GM12892 (cell line): Measurements from ENCODE around the gene SEC31A.

ENCODE experiments used
- DNase-seq: peaks from one replicate; pipeline ENCODE4 v3.0.0; 2011; ENCODE audit not compliant: insufficient read length
- FAIRE-seq: peaks from 2 replicates; lab custom pipeline; 2011; peaks lifted over from hg19 to GRCh38; lab: Jason Lieb, UNC
- POLR2A ChIP-seq: IDR thresholded peaks from 2 replicates; pipeline ENCODE4 v1.6.1; 2011; ENCODE audit warnings: low read depth, low read length, control low read depth
- POLR2AphosphoS5 ChIP-seq: IDR thresholded peaks from 2 replicates; pipeline ENCODE4 v1.6.1; 2011; ENCODE audit warnings: low read depth, low read length, control low read depth
- TAF1 ChIP-seq: IDR thresholded peaks from 2 replicates; pipeline ENCODE4 v1.6.1; 2011; ENCODE audit warnings: low read depth, mild to moderate bottlenecking, control low read depth, low read length, borderline replicate concordance

Gene SEC31A

DNA sequence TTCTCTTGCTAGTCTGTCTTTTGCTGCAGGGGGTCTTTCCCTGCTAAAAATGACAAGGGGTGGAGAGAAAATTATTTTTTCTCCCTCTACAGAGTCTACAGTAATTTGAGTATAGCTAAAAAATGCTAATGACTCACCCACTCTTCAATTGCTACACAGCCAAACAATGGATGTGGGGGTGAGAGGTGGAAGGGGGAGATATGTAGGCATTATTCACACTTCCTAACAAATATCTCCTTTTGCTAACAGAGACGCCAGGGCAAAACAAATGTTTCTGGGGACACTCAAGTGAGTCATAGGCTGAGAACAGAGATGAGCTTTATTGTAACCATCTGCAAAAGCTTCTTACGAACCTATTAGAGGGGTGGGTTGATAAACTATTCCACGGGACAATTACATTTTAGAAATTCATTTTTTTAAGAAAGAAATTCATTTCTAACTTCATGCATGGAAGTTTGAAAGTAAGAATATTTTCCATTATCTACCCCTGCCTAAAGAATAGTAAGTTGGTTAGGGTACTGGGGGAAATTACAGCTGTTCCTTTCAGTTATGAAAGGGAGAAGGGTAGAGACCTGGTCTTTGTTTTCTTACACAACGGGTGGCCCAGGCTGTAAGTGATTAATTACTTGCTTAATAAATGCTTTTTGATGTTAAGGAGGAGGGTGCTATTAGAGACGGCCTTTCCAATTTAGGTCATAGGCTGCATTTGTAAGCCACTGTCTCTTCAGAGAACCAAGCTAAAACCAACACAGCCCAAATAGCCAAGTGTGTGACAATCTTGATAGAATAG lies 105.1 kb downstream of the SEC31A start:
- TF ChIP-seq POLR2A (no peak), POLR2AphosphoS5 (no peak), TAF1 (no peak)
- FAIRE-seq (no peak), DNase-seq (no peak)

DNA sequence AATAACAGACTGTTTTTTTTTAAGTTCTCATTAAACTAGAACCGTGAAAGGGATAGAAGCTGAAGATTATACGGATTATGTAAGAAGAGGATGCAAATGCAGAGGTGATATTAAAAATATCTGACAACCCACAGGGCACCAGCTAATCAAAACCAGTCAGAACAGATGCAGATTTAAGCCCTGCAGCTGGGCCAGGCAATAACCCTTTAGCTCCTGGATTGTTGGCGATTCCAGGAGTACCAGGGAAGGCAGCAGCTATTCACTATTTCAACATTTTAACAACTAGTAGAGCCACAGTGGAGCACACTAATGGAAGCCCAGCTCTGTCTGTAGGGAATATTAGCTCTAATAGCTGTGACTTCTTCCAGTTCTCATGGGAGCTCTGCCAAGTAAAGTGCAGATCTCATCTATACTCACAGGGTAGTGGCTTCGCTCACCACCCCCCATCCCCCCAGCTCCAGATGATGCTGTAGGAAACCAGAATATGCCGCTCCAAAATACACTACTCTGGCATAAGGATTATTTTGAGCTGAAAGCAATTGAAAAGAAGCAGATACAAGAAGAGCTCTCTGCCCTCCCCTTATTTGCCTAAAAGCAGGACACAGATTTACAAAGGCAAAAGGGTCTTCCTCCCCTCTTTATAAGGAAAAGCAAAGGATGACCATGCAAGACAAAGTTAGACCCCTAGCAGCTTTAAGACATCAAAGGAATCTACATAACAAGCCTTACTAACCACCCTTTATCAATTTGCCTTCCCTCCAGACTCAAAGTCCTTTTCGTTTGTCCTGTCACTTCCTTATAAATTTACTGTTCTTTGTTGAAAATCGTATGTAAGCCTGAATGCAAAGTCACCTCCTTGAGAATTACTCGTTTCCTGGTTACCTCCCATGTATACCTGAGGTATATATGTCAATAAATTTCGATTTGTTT lies 106.0 kb downstream of the SEC31A start:
- TF ChIP-seq POLR2AphosphoS5 (no peak), POLR2A (no peak), TAF1 (no peak)

DNA sequence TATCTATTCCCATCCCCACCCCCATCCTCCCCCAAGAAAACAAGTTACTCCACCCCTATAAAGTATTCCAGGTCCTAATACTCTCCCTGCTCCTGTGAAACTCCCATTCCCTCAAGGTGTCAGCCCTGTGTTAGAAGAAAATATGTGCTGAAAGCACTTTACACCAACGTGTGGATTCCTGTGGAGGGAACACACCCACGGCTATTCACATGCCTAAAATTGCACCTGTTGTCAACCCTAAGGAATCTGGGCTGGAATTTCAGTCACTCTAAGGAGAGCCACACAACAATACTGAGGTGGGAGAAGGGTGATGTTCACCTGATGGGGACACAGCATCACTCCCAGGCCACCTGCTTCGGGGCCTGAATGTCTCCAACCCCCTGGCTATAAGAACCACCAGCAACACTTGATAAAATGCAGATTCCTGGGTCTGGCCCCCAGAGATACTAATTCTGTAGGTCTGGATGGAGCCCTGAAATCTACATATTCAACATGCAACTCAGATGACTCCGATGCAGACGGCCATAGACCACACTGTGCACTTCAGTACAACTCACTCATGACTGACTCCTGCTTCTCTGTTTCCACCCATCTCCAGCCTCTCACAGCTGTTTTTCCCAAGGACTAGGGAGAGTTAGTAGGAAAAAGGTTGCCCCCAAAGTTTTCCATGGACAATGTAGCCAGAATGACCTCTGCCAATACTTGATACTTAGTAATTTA lies 108.2 kb downstream of the SEC31A start:
- no peak for TF ChIP-seq TAF1
- TF ChIP-seq POLR2AphosphoS5 = no peak
- TF ChIP-seq POLR2A = no peak
- FAIRE-seq (no peak), DNase-seq (no peak)

More for the DNA sequence above, 106.0 kb downstream of the SEC31A start:
- no peak for FAIRE-seq
- no peak for DNase-seq

DNA sequence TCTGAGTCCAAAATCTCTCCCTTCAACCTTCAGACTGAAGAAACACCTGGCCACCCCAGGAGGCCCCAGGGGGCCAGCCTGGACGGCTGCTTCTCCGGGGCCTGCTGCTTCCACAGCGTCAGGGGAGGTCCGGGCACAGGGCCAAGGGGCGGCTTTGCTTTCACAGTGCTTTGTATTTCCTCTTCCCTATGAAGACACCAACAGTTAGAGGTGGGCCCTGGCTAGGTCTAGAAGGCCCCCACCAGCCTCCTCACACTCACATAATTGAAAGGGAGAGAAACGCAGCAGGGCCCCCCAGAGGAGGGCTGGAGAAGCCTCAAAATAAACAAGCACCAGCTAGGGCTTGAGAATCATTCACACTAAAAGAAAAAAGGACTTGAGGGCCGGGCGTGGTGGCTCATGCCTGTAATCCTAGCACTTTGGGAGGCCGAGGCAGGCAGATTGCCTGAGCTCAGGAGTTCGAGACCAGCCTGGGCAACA lies 110.2 kb downstream of the SEC31A start:
- no peak for TF ChIP-seq POLR2A
- TF ChIP-seq TAF1 = no peak
- FAIRE-seq (no peak), DNase-seq (no peak)

DNA sequence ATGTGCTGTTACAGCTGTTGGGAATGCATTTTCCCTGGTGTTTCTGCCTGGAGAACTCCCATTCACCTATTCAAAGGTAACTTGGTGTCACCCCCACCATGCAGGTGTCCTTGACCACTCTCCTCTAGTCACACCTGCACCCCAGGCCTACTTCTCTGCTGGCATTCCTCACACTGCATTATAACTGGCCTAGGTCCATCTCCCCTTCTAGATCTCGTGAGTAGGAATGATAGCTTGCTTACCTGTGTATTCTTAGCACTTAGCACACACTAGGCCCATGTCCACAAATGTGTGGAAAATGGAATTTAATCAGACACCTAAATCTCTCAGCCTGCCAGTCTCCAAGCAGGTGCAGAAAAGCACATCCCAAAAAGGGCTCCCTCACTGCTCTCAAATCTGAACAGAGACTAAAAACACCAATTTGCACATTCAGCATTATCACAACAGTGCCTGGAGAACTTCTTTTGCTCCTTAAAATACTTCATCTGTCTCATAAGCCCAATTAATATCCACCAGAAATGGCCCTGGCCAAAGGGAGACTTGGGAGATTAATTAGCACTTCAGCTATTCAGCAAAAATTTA lies 110.7 kb downstream of the SEC31A start:
- no peak for FAIRE-seq
- no peak for DNase-seq
- TF ChIP-seq TAF1 (no peak), POLR2AphosphoS5 (no peak), POLR2A (no peak)

DNA sequence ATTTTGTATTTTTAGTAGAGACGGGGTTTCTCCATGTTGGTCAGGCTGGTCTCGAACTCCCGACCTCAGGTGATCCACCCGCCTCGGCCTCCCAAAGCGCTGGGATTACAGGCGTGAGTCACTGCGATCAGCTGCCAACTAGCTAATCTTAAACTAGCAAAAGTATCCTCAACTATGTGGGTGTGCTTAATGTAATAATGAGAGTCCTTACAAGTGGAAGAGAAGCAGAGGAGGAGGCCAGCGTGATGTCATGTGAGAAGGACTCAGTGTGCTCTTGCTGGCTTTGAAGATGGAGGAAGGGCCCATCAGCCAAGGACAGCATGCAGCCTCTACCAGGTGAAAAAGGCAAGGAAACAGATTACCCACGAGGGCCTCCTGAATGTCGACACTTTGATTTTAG lies 111.9 kb downstream of the SEC31A start:
- no peak for FAIRE-seq
- no peak for DNase-seq
- no peak for TF ChIP-seq POLR2A
- no peak for TF ChIP-seq TAF1
- TF ChIP-seq POLR2AphosphoS5 = no peak

DNA sequence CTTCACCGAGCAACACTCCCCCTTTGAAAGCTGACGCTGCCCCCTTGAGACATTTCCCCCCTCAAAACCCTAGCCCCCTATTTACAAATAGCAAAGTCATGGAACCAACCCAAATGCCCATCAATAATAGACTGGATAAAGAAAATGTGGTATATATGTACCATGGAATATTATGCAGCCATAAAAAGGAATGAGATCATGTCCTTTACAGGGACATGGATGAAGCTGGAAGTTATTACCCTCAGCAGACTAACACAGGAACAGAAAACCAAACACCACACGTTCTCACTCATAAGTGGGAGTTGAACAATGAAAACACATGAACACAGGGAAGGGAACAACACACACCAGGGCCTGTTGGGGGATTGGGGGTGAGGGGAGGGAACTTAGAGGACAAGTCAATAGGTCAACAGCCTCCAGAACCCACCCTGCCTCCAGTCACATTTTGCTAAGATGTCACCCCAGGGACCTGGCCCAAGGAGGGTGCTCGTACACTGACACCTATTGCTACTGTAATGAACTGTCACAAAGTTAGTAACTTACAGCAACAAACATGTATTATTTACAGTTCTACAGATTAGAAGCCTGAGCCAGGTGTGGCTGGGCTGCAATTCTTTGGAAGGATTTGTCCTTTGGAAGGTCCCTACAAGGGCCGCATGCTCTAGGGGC lies 113.0 kb downstream of the SEC31A start:
- TF ChIP-seq POLR2AphosphoS5 (no peak), POLR2A (no peak), TAF1 (no peak)
- no peak for FAIRE-seq

DNA sequence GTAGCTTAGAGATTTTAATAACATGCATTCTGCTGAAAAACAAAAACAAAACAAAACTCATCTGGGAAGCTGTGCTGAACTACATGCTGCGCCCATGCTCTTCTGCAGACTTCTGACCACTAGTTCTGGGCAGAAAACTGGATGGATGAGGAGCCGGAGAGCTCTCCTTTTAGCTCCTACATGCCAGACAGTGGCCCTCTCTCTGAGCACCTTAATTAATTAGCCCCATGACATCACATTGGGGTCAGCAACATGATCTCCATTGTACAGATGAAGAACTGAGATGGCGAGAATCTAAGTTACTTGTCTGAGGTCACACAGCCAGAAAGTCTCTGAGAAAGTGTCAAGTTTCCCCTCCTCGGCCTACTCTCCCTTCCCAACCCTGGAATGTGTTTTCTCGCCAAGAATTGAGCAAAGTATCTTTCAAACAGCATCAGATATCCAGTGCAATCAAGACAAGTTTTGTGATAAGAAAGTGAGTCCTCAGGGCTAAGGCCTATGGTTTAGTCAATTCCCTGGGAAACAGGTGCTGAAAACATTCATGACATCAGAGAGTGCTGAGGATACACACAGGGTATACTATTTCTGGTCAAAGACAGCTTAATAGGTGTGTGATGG lies 113.9 kb downstream of the SEC31A start:
- no peak for TF ChIP-seq TAF1
- no peak for TF ChIP-seq POLR2A
- no peak for TF ChIP-seq POLR2AphosphoS5
- DNase-seq = no peak
- no peak for FAIRE-seq

More for the DNA sequence above, 113.0 kb downstream of the SEC31A start:
- no peak for DNase-seq

DNA sequence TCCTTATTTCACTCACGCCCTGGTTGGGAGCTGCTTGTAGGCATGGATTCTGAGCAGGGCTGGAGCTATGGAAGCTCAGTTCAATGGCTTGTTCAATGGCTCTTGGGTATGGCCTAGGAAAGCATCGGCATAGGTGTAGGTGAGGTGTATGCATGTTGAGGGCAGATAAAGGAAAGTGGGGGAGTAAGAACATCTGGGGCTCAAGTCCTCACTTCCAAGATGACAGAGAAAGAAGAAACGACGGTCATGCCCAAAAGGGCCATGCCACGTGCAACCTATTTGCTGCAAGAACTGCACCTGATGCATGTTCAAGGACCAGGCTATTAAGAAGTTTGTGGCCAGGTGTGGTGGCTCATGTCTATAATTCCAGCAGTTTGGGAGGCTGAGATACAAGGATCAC lies 115.7 kb downstream of the SEC31A start:
- no peak for FAIRE-seq
- TF ChIP-seq POLR2A (no peak), TAF1 (no peak), POLR2AphosphoS5 (no peak)
- no peak for DNase-seq

DNA sequence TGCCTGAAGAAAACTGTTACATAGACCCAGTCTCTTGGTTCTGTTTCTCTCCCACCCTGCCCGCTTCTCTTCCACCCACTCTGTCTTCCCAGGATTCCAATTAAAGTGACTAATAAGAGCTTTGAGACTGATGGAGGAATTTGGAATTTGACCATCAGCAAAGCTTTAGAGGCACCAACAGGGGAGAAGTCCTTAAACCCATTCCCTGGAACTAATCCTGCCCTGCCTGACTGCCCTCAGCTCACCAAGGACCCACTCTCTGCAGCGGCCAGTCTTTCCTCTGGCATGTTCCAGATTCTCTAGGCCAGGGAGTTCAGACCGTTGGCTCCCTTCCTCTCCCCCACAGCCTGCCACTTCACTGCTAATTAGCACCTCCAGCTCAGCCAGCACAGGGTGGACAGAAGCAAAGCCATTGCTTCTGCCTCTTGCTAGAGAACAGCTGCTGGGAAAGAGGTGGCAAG lies 116.2 kb downstream of the SEC31A start:
- FAIRE-seq (no peak), DNase-seq (no peak)
- TF ChIP-seq POLR2AphosphoS5 (no peak), POLR2A (no peak), TAF1 (no peak)
